Testis (tissue), 3 donors: ENCODE results near the gene ZNF653. TPM values are rescaled to one million over a fixed set of nuclear protein-coding genes. Genes with fewer than 3 reads are reported as not detected.
A peak's percentile ranks its signal among the peaks of the same experiment; 100 is the strongest.

Experiments used
- DNase-seq: peaks from one replicate; pipeline ENCODE4 v3.0.0-alpha.2; 2019
- H3K27ac ChIP-seq, 2 donors: fragments of 200-600 bp; sonication (generic); one replicate each; pipeline ENCODE4 v1.5.1; 2019
- H3K27me3 ChIP-seq: fragments of 200-600 bp; sonication (generic); one replicate; pipeline ENCODE4 v1.5.1; 2019
- H3K36me3 ChIP-seq: fragments of 200-600 bp; sonication (generic); one replicate; pipeline ENCODE4 v1.5.1; 2017; ENCODE audit warnings: low read depth; ENCODE audit errors: missing control alignments
- H3K4me1 ChIP-seq: fragments of 200-600 bp; sonication (generic); one replicate; pipeline ENCODE4 v1.5.1; 2019
- H3K4me3 ChIP-seq, 2 donors: fragments of 200-600 bp; sonication (generic); one replicate each; pipeline ENCODE4 v1.5.1; 2017 to 2019
- H3K9me3 ChIP-seq: fragments of 200-600 bp; sonication (generic); one replicate; pipeline ENCODE4 v1.5.1; 2017
- CTCF ChIP-seq, 3 experiments: fragments of 450-650 bp in 2 of 3; fragments of 200-600 bp in 1 of 3; sonication (generic) in 1 of 3; IDR thresholded peaks; one replicate each; pipeline ENCODE4 v1.5.1; 2016 to 2019; ENCODE audit warnings: antibody characterized with exemption in 3 of 3, mild to moderate bottlenecking in 2 of 3, moderate library complexity in 1 of 3
- POLR2A ChIP-seq: fragments of 450-650 bp; IDR thresholded peaks from one replicate; pipeline ENCODE4 v1.6.1; 2017; ENCODE audit warnings: antibody characterized with exemption, mild to moderate bottlenecking, moderate library complexity
- WGBS, 2 donors: methylation state at CpG; one replicate each; pipeline ENCODE4 v1.1.5; 2018; 5-methylcytosine and 5-hydroxymethylcytosine counted together
- intact Hi-C: fragments of 100-400 bp; cut with DNase I; formaldehyde crosslinking; loops from one replicate; pipeline ENCODE4 v1.15.1; 2023; ENCODE audit warnings: low total_unique reads
- polyA plus RNA-seq: library from polyadenylated mRNA; stranded (reverse); fragments of 350-450 nt; fragmentation: Illumina TruSeq; extraction: RNeasy Lipid Tissue Mini Kit (QIAGEN cat#74804); gene quantifications from one replicate; pipeline ENCODE4 v1.2.3, GENCODE V29; 2014; ENCODE audit warnings: low read depth, low replicate concordance; ENCODE audit not compliant: insufficient read depth
- total RNA-seq, 2 donors: library from RNA; depleted of rRNA; stranded (reverse); fragments of >200 nt; gene quantifications; one replicate each; pipeline ENCODE4 v1.2.3, GENCODE V29; 2016

Gene ZNF653
- total and polyA plus RNA-seq, 3 donors from 2014 or later = 36.8 to 53.3 (median 45.9) TPM

GRCh38 chr19:11528551-11529341 lies 23.1 kb upstream of the ZNF653 start, which contains the start of gene ECSIT:
ECSIT (minus strand) TSS chr19:11529134; CDS start chr19:11519170, 9,964 bp downstream.
- DNase-seq = peak; percentile 99
- Histone ChIP-seq H3K36me3 (no peaks in the 10 kb centered on the region), H3K4me1 (peaks cover 11% of the 10 kb centered on the region), H3K27ac (peak within 1 kb of the TSS; percentile 84 to 93), H3K4me3 (peak within 1 kb of the TSS; percentile 78 to 81), H3K27me3 (no peaks in the 10 kb centered on the region), H3K9me3 (no peaks in the 10 kb centered on the region)
- TF ChIP-seq POLR2A = no peak
- TF ChIP-seq CTCF (IDR thresholded peaks at IDR 0.05) = no peak
- intact Hi-C loops = no loop called here
- WGBS, 2 donors = 0% methylated on average over 19 to 47 of the region's 47 CpGs

- Histone ChIP-seq H3K36me3 (no peaks in the 10 kb centered on the region), H3K9me3 (no peaks in the 10 kb centered on the region), H3K27me3 (no peaks in the 10 kb centered on the region), H3K4me3 (no peak overlapping the region), H3K27ac (no peak overlapping the region), H3K4me1 (no peaks in the 10 kb centered on the region)
- intact Hi-C loops = no loop called here
- DNase-seq = no peak
- 93% methylated on average over 9 of the region's 9 CpGs; no CpG with 5 or more reads in 1 of the 2 donors for WGBS, 2 donors
- TF ChIP-seq CTCF (IDR thresholded peaks at IDR 0.05) (no peak), POLR2A (no peak)
These were observed 13.5 kb upstream of the ZNF653 start for GRCh38 chr19:11519138-11519537.

- intact Hi-C loops = no loop called here
- H3K27ac ChIP-seq = no peak overlapping the region
- WGBS, 2 donors = 94% methylated on average over 9 to 20 of the region's 20 CpGs
- H3K27me3 ChIP-seq = no peaks in the 10 kb centered on the region
- DNase-seq = no peak
- no peaks in the 10 kb centered on the region for H3K4me1 ChIP-seq
- H3K4me3 ChIP-seq = no peak overlapping the region
- TF ChIP-seq CTCF (IDR thresholded peaks at IDR 0.05) = no peak
- H3K36me3 ChIP-seq = no peaks in the 10 kb centered on the region
- H3K9me3 ChIP-seq = no peaks in the 10 kb centered on the region
These were observed 8.3 kb upstream of the ZNF653 start for GRCh38 chr19:11513946-11514345.

- WGBS, 2 donors = 91 to 97% methylated on average over 8 of the region's 8 CpGs
- H3K4me3 ChIP-seq = no peak overlapping the region
- no peak for TF ChIP-seq CTCF (IDR thresholded peaks at IDR 0.05)
- no peak for TF ChIP-seq POLR2A
- no peaks in the 10 kb centered on the region for H3K4me1 ChIP-seq
- no peaks in the 10 kb centered on the region for H3K9me3 ChIP-seq
- H3K36me3 ChIP-seq = no peaks in the 10 kb centered on the region
- H3K27me3 ChIP-seq = no peaks in the 10 kb centered on the region
- H3K27ac ChIP-seq = no peak overlapping the region
- no peak for DNase-seq
- intact Hi-C loops = no loop called here
These were observed 4.8 kb upstream of the ZNF653 start for GRCh38 chr19:11510444-11510843.
